Thyroid gland (tissue), 4 donors: ENCODE data around the gene ZNF473. TPM values are rescaled to one million over a fixed set of nuclear protein-coding genes. Genes with fewer than 3 reads are reported as not detected.

Experiments used
- DNase-seq, 2 donors: peaks; one replicate each; pipeline ENCODE4 v3.0.0-alpha.2; 2019
- H3K27ac ChIP-seq, 3 donors: fragments of 200-600 bp; sonication (generic); 1 replicate in 2 of 3; 2 replicates in 1 of 3; pipeline ENCODE4 v1.5.1; 2016 to 2019; ENCODE audit warnings: mild to moderate bottlenecking in 1 of 3, moderate library complexity in 1 of 3
- H3K27me3 ChIP-seq: fragments of 200-600 bp; sonication (generic); one replicate; pipeline ENCODE4 v1.5.1; 2019
- H3K36me3 ChIP-seq, 2 donors: fragments of 200-600 bp; sonication (generic); one replicate each; pipeline ENCODE4 v1.5.1; 2016 to 2019
- H3K4me1 ChIP-seq, 2 donors: fragments of 200-600 bp; sonication (generic); one replicate each; pipeline ENCODE4 v1.5.1; 2017 to 2019
- H3K4me3 ChIP-seq, 3 donors: fragments of 200-600 bp; sonication (generic); replicated peaks in 1 of 3; 1 replicate in 2 of 3; 2 replicates in 1 of 3; pipeline ENCODE4 v1.5.1; 2016; ENCODE audit warnings: mild to moderate bottlenecking in 1 of 3
- H3K9me3 ChIP-seq: fragments of 200-600 bp; sonication (generic); one replicate; pipeline ENCODE4 v1.5.1; 2017
- CTCF ChIP-seq, 6 experiments: fragments of 200-600 bp in 3 of 6; fragments of 450-650 bp in 3 of 6; sonication (generic) in 3 of 6; IDR thresholded peaks; one replicate each; pipeline ENCODE4 v1.5.1; 2016 to 2019; ENCODE audit warnings: antibody characterized with exemption in 6 of 6, mild to moderate bottlenecking in 2 of 6, inconsistent platforms in 1 of 6, moderate library complexity in 1 of 6
- POLR2A ChIP-seq, 2 donors: fragments of 450-650 bp; IDR thresholded peaks; one replicate each; pipeline ENCODE4 v1.6.1; 2017; ENCODE audit warnings: antibody characterized with exemption in 2 of 2, mild to moderate bottlenecking in 2 of 2, moderate library complexity in 1 of 2
- WGBS, 2 donors: methylation state at CpG; one replicate each; pipeline ENCODE4 v1.1.5; 2017; 5-methylcytosine and 5-hydroxymethylcytosine counted together
- intact Hi-C: fragments of 100-400 bp; cut with DNase I; formaldehyde crosslinking; loops from one replicate; pipeline ENCODE4 v1.15.1; 2023
- total RNA-seq, 4 donors: library from RNA; depleted of rRNA; stranded (reverse); fragments of >200 nt; gene quantifications; one replicate each; pipeline ENCODE4 v1.2.3, GENCODE V29; 2016

ZNF473 gene
- 10 to 100 TPM in 3 of 4 donors, 1 to 10 TPM in 1; 7.7 to 15.5 (median 10.5) TPM for total RNA-seq

GRCh38 chr19:50025794-50026549 is at the start of gene ZNF473:
ZNF473 (plus strand) TSS chr19:50026005; CDS start chr19:50031083, 5,078 bp downstream.
- H3K9me3 ChIP-seq: no peaks in the 10 kb centered on the region
- TF ChIP-seq POLR2A (IDR thresholded peaks at IDR 0.05) (peak in 1 of 2 donors; percentile 63), CTCF (IDR thresholded peaks at IDR 0.05) (no peak)
- H3K27me3 ChIP-seq: no peaks in the 10 kb centered on the region
- intact Hi-C loops: no loop called here
- DNase-seq: peak; percentile 95
- WGBS, 2 donors: 9 to 18% methylated on average over 22 to 36 of the region's 45 CpGs
- peaks cover 20 to 22% of the 10 kb centered on the region in 2 donors for H3K4me1 ChIP-seq
- peaks cover 0 to 2% of the 10 kb centered on the region in 2 donors for H3K36me3 ChIP-seq
- H3K4me3 ChIP-seq: peak within 1 kb of the TSS; percentile 64 to 92 (median 79)
- peak within 1 kb of the TSS; percentile 78 to 86 (median 82) for H3K27ac ChIP-seq

- Histone ChIP-seq H3K36me3 (peaks cover 15 to 21% of the 10 kb centered on the region in 2 donors), H3K27me3 (no peaks in the 10 kb centered on the region), H3K4me3 (no peak overlapping the region), H3K9me3 (no peaks in the 10 kb centered on the region), H3K4me1 (peaks cover 0 to 8% of the 10 kb centered on the region in 2 donors), H3K27ac (no peak overlapping the region)
- TF ChIP-seq CTCF (IDR thresholded peaks at IDR 0.05) (no peak), POLR2A (IDR thresholded peaks at IDR 0.05) (no peak)
- intact Hi-C loops: no loop called here
- 82 to 92% methylated on average over 2 to 3 of the region's 3 CpGs for WGBS, 2 donors
- no peak for DNase-seq
These were observed 49.3 kb upstream of the ZNF473 start for GRCh38 chr19:49976496-49976895.

GRCh38 chr19:49977076-49977475 is 48.7 kb upstream of the ZNF473 start:
- no peak for DNase-seq
- Histone ChIP-seq H3K27ac (no peak overlapping the region), H3K36me3 (peaks cover 15 to 21% of the 10 kb centered on the region in 2 donors), H3K4me1 (peaks cover 0 to 4% of the 10 kb centered on the region in 2 donors), H3K27me3 (no peaks in the 10 kb centered on the region), H3K4me3 (no peak overlapping the region), H3K9me3 (no peaks in the 10 kb centered on the region)
- 89 to 92% methylated on average over 13 of the region's 13 CpGs for WGBS, 2 donors
- TF ChIP-seq POLR2A (IDR thresholded peaks at IDR 0.05): no peak
- no peak for TF ChIP-seq CTCF (IDR thresholded peaks at IDR 0.05)
- intact Hi-C loops: no loop called here

- H3K4me3 ChIP-seq: no peak overlapping the region
- peaks cover 15 to 21% of the 10 kb centered on the region in 2 donors for H3K36me3 ChIP-seq
- 89 to 90% methylated on average over 18 of the region's 18 CpGs for WGBS, 2 donors
- intact Hi-C loops: no loop called here
- no peak for DNase-seq
- H3K4me1 ChIP-seq: no peaks in the 10 kb centered on the region
- TF ChIP-seq POLR2A (IDR thresholded peaks at IDR 0.05) (no peak), CTCF (IDR thresholded peaks at IDR 0.05) (no peak)
- no peak overlapping the region for H3K27ac ChIP-seq
- no peaks in the 10 kb centered on the region for H3K9me3 ChIP-seq
- H3K27me3 ChIP-seq: no peaks in the 10 kb centered on the region
These were observed 47.9 kb upstream of the ZNF473 start for GRCh38 chr19:49977881-49978280.

- H3K27ac ChIP-seq: no peak overlapping the region
- no peaks in the 10 kb centered on the region for H3K27me3 ChIP-seq
- DNase-seq: no peak
- no peak overlapping the region for H3K4me3 ChIP-seq
- H3K36me3 ChIP-seq: peaks cover 15 to 21% of the 10 kb centered on the region in 2 donors
- intact Hi-C loops: no loop called here
- TF ChIP-seq POLR2A (IDR thresholded peaks at IDR 0.05) (no peak), CTCF (IDR thresholded peaks at IDR 0.05) (no peak)
- WGBS, 2 donors: 88 to 92% methylated on average over 11 of the region's 11 CpGs
- no peaks in the 10 kb centered on the region for H3K4me1 ChIP-seq
- no peaks in the 10 kb centered on the region for H3K9me3 ChIP-seq
These were observed 47.5 kb upstream of the ZNF473 start for GRCh38 chr19:49978324-49978723.
